Ureter (tissue), 1 donor: ENCODE measurements around the gene RNPC3. TPM values are rescaled to one million over a fixed set of nuclear protein-coding genes. Genes with fewer than 3 reads are reported as not detected.

Source experiments
- DNase-seq: peaks from one replicate; pipeline ENCODE4 v3.0.0-alpha.2; 2020; ENCODE audit warnings: low spot score
- total RNA-seq: library from RNA; stranded (reverse); gene quantifications from one replicate; pipeline ENCODE4 v1.2.4, GENCODE V29; 2023
- donor health status: DM: yes; HTN: yes; CAD: no.

The RNPC3 gene
- 54.0 TPM for total RNA-seq

- peak; percentile 92 for DNase-seq
Observed at GRCh38 chr1:103525607-103526507, at the start of gene RNPC3. RNPC3 (plus strand) TSS chr1:103525699; CDS start chr1:103526071, 372 bp downstream.

- DNase-seq, result no peak
Observed at GRCh38 chr1:103477101-103477500, 48.4 kb upstream of the RNPC3 start.

- DNase-seq, result no peak
Observed at GRCh38 chr1:103489935-103490334, 35.6 kb upstream of the RNPC3 start.

- no peak for DNase-seq
Observed at GRCh38 chr1:103492003-103492625, 33.4 kb upstream of the RNPC3 start.

GRCh38 chr1:103496014-103496635 is 29.4 kb upstream of the RNPC3 start:
- no peak for DNase-seq

GRCh38 chr1:103497404-103497803 is 28.1 kb upstream of the RNPC3 start:
- DNase-seq, result no peak

- no peak for DNase-seq
Observed at GRCh38 chr1:103509250-103509649, 16.2 kb upstream of the RNPC3 start.

GRCh38 chr1:103513711-103514110 is 11.8 kb upstream of the RNPC3 start:
- DNase-seq, result no peak

- DNase-seq, result no peak
Observed at GRCh38 chr1:103514920-103515503, 10.5 kb upstream of the RNPC3 start.

GRCh38 chr1:103516283-103516682 is 9.2 kb upstream of the RNPC3 start:
- no peak for DNase-seq

- DNase-seq, result no peak
Observed at GRCh38 chr1:103516693-103517092, 8.8 kb upstream of the RNPC3 start.

GRCh38 chr1:103517380-103518047 is 8.0 kb upstream of the RNPC3 start:
- DNase-seq, result no peak

- no peak for DNase-seq
Observed at GRCh38 chr1:103520822-103521221, 4.7 kb upstream of the RNPC3 start.

- no peak for DNase-seq
Observed at GRCh38 chr1:103523346-103523745, 2.2 kb upstream of the RNPC3 start.

GRCh38 chr1:103525114-103525606 is 339 bp upstream of the RNPC3 start:
- DNase-seq, result no peak

GRCh38 chr1:103527331-103527730 is 1.8 kb downstream of the RNPC3 start:
- DNase-seq, result no peak

- no peak for DNase-seq
Observed at GRCh38 chr1:103529746-103530145, 4.2 kb downstream of the RNPC3 start.

GRCh38 chr1:103538226-103538625 is 12.7 kb downstream of the RNPC3 start:
- no peak for DNase-seq

- DNase-seq, result no peak
Observed at GRCh38 chr1:103541431-103541830, 15.9 kb downstream of the RNPC3 start.

GRCh38 chr1:103546496-103546895 is 21.0 kb downstream of the RNPC3 start:
- no peak for DNase-seq

GRCh38 chr1:103547840-103548239 is 22.3 kb downstream of the RNPC3 start:
- no peak for DNase-seq

- no peak for DNase-seq
Observed at GRCh38 chr1:103560427-103560826, 34.9 kb downstream of the RNPC3 start.
